Hematopoietic multipotent progenitor cell (in vitro differentiated cells): ENCODE results near the gene CAMP. TPM values are rescaled to one million over a fixed set of nuclear protein-coding genes. Genes with fewer than 3 reads are reported as not detected.
A peak's percentile ranks its signal among the peaks of the same experiment; 100 is the strongest.
"Not testable (repeated sequence)": the region's sequence is repeated elsewhere in the genome, so short reads cannot be mapped to it uniquely, and the experiment has no call there.

Source experiments
- DNase-seq, 3 donors: peaks; one replicate each; pipeline ENCODE4 v3.0.0-alpha.2; 2011 to 2015; ENCODE audit warnings: low read depth in 2 of 3, low spot score in 2 of 3
- total RNA-seq: library from RNA; depleted of rRNA; stranded (reverse); fragments of >200 nt; gene quantifications from one replicate; pipeline ENCODE4 v1.2.3, GENCODE V29; 2012

The CAMP gene
- not detected for total RNA-seq

- peak in 2 of 3 donors; percentile 46 to 75 for DNase-seq
Observed at GRCh38 chr3:48222616-48223513, at the start of gene CAMP. CAMP (plus strand) TSS chr3:48223495; CDS start chr3:48223512, 17 bp downstream.

- DNase-seq = no peak
Observed at GRCh38 chr3:48178072-48178471, 45.2 kb upstream of the CAMP start.

GRCh38 chr3:48180021-48180420 is 43.3 kb upstream of the CAMP start:
- DNase-seq = no peak

- no peak for DNase-seq
Observed at GRCh38 chr3:48180531-48181253, 42.6 kb upstream of the CAMP start.

GRCh38 chr3:48184299-48184698 is 39.0 kb upstream of the CAMP start:
- no peak for DNase-seq

GRCh38 chr3:48185129-48185528 is 38.2 kb upstream of the CAMP start:
- no peak for DNase-seq

- DNase-seq = no peak
Observed at GRCh38 chr3:48186631-48187300, 36.5 kb upstream of the CAMP start.

GRCh38 chr3:48187301-48187578 is 36.1 kb upstream of the CAMP start:
- DNase-seq = no peak

- DNase-seq = peak in 1 of 3 donors; percentile 85
Observed at GRCh38 chr3:48187579-48188265, 35.6 kb upstream of the CAMP start.

GRCh38 chr3:48188266-48189201 is 34.8 kb upstream of the CAMP start, which contains the start of gene CDC25A:
CDC25A (minus strand) TSS chr3:48188417; CDS start chr3:48187947, 470 bp downstream.
- peak; percentile 69 to 100 (median 98) for DNase-seq

GRCh38 chr3:48189321-48189720 is 34.0 kb upstream of the CAMP start:
- DNase-seq = no peak

GRCh38 chr3:48190911-48191310 is 32.4 kb upstream of the CAMP start:
- no peak for DNase-seq

GRCh38 chr3:48194446-48195071 is 28.7 kb upstream of the CAMP start:
- DNase-seq = peak in 2 of 3 donors; percentile 17 to 37

GRCh38 chr3:48196611-48197010 is 26.7 kb upstream of the CAMP start:
- DNase-seq = no peak

- DNase-seq = no peak
Observed at GRCh38 chr3:48199117-48199516, 24.2 kb upstream of the CAMP start.

GRCh38 chr3:48202632-48203031 is 20.7 kb upstream of the CAMP start:
- no peak for DNase-seq

- DNase-seq = no peak
Observed at GRCh38 chr3:48208076-48208475, 15.2 kb upstream of the CAMP start.

- no peak for DNase-seq
Observed at GRCh38 chr3:48209445-48209844, 13.8 kb upstream of the CAMP start.

GRCh38 chr3:48210534-48210933 is 12.8 kb upstream of the CAMP start:
- DNase-seq = not testable (repeated sequence)
